ENCODE measurements around the gene RPH3AL. TPM values are rescaled to one million over a fixed set of nuclear protein-coding genes. Genes with fewer than 3 reads are reported as not detected.

RPH3AL gene
- total and polyA plus RNA-seq, 10 of the 15 experiments (the other 5 are each of a cell fraction or from before 2014, with no cell fraction given): 0.04 to 1.2 (median 0.47) TPM; not detected in 2

DNA sequence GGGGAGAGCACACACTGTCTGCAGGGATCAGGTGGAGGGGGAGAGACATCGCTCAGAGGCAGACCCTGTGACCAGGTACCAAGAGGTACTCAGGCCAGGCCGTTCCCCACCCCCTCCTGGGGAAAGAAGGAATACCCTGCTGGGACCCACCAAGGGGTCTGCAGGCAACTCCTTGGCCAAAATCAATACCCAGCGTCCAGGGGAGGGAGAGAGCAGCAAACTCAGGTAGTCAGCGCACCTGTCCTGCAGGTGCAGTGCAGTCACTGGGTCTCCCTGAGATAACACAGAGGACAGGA lies 113.7 kb downstream of the RPH3AL start:
- CTCF ChIA-PET: interaction anchor here (1.0 kb wide), 1 partner anchor 42 kb away, joined by 3 read pairs; no protein-coding TSS in a partner anchor
- Histone ChIP-seq H3K4me3 (no peak overlapping the region), H4K20me1 (ENCODE audit: control insufficient read depth, insufficient read depth) (no peaks in the 10 kb centered on the region), H2AFZ (ENCODE audit: control insufficient read depth, low read depth, low read length) (no peak overlapping the region), H3K4me2 (ENCODE audit: control insufficient read depth, insufficient read depth) (no peak overlapping the region), H3K9ac (ENCODE audit: control insufficient read depth, insufficient read depth, low read length) (no peak overlapping the region), H3K36me3 (ENCODE audit: control insufficient read depth in 2 of 2, insufficient read depth in 2 of 2, low read length in 1 of 2) (no peaks in the 10 kb centered on the region), H3K27ac (ENCODE audit: control insufficient read depth, insufficient read depth) (no peak overlapping the region), H3K79me2 (ENCODE audit: control insufficient read depth, insufficient read depth, low read length) (no peaks in the 10 kb centered on the region), H3K27me3 (replicated peaks in 1 of 2; ENCODE audit: control insufficient read depth in 2 of 2, insufficient read depth in 2 of 2, low read length in 1 of 2) (no peaks in the 10 kb centered on the region), H3K4me1 (ENCODE audit: control insufficient read depth, insufficient read depth, low read length) (no peaks in the 10 kb centered on the region), H3K9me3 (replicated peaks; ENCODE audit: control insufficient read depth, insufficient read depth, low read length) (no peaks in the 10 kb centered on the region)
- no peak for DNase-seq (ENCODE audit: low read depth, low spot score)
- no peak for FAIRE-seq
- TF ChIP-seq, protein P1, sequence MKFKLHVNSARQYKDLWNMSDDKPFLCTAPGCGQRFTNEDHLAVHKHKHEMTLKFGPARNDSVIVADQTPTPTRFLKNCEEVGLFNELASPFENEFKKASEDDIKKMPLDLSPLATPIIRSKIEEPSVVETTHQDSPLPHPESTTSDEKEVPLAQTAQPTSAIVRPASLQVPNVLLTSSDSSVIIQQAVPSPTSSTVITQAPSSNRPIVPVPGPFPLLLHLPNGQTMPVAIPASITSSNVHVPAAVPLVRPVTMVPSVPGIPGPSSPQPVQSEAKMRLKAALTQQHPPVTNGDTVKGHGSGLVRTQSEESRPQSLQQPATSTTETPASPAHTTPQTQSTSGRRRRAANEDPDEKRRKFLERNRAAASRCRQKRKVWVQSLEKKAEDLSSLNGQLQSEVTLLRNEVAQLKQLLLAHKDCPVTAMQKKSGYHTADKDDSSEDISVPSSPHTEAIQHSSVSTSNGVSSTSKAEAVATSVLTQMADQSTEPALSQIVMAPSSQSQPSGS (IDR thresholded peaks at IDR 0.05; ENCODE audit: low read length): no peak
- TF ChIP-seq BACH1 (IDR thresholded peaks at IDR 0.05; ENCODE audit: borderline replicate concordance): no peak
- TF ChIP-seq HDAC6 (IDR thresholded peaks at IDR 0.05; ENCODE audit: unreplicated experiment): no peak
- TF ChIP-seq DPF2 (IDR thresholded peaks at IDR 0.05): no peak
- TF ChIP-seq, protein P2, sequence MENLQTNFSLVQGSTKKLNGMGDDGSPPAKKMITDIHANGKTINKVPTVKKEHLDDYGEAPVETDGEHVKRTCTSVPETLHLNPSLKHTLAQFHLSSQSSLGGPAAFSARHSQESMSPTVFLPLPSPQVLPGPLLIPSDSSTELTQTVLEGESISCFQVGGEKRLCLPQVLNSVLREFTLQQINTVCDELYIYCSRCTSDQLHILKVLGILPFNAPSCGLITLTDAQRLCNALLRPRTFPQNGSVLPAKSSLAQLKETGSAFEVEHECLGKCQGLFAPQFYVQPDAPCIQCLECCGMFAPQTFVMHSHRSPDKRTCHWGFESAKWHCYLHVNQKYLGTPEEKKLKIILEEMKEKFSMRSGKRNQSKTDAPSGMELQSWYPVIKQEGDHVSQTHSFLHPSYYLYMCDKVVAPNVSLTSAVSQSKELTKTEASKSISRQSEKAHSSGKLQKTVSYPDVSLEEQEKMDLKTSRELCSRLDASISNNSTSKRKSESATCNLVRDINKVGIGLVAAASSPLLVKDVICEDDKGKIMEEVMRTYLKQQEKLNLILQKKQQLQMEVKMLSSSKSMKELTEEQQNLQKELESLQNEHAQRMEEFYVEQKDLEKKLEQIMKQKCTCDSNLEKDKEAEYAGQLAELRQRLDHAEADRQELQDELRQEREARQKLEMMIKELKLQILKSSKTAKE (IDR thresholded peaks at IDR 0.05; ENCODE audit: low read depth, poor library complexity, severe bottlenecking): no peak
- TF ChIP-seq PAX8 (IDR thresholded peaks at IDR 0.05): no peak
- TF ChIP-seq CREB1 (IDR thresholded peaks at IDR 0.05; ENCODE audit: low read depth): no peak
- TF ChIP-seq, protein P3, sequence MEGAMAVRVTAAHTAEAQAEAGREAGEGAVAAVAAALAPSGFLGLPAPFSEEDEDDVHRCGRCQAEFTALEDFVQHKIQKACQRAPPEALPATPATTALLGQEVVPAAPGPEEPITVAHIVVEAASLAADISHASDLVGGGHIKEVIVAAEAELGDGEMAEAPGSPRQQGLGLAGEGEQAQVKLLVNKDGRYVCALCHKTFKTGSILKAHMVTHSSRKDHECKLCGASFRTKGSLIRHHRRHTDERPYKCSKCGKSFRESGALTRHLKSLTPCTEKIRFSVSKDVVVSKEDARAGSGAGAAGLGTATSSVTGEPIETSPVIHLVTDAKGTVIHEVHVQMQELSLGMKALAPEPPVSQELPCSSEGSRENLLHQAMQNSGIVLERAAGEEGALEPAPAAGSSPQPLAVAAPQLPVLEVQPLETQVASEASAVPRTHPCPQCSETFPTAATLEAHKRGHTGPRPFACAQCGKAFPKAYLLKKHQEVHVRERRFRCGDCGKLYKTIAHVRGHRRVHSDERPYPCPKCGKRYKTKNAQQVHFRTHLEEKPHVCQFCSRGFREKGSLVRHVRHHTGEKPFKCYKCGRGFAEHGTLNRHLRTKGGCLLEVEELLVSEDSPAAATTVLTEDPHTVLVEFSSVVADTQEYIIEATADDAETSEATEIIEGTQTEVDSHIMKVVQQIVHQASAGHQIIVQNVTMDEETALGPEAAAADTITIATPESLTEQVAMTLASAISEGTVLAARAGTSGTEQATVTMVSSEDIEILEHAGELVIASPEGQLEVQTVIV (IDR thresholded peaks at IDR 0.05; ENCODE audit: borderline replicate concordance, partially characterized antibody): no peak
- TF ChIP-seq NFYA (IDR thresholded peaks at IDR 0.05; ENCODE audit: borderline replicate concordance, low read depth, low read length): no peak
- no peak for ATAC-seq
- WGBS (ENCODE audit: insufficient coverage, insufficient replicate concordance, low lambda C conversion rate, missing lambda C conversion rate): 43% methylated on average over 4 of the region's 4 CpGs
- no TSS peak for BruUV-seq (replicated peaks)
- SMC1A ChIA-PET (ENCODE audit: uncharacterized antibody, unreplicated experiment): no interaction called here
- POLR2A ChIA-PET: no interaction called here
- in situ Hi-C loops (cut with MboI) (no loop called here), intact Hi-C loops (cut with micrococcal nuclease; ENCODE audit: unreplicated experiment) (no loop called here)
- RAD21 ChIA-PET (ENCODE audit: unreplicated experiment): no interaction called here
